ENCODE measurements around the gene SGPP2.
A peak's percentile ranks its signal among the peaks of the same experiment; 100 is the strongest.

The SGPP2 gene

GRCh38 chr2:222561151-222561550 lies 136.8 kb downstream of the SGPP2 start:
- no peak for DNase-seq (ENCODE audit: low read depth, low spot score)
- H3K4me3 ChIP-seq (ENCODE audit: low read depth, low read length) = no peak overlapping the region
- no peak for TF ChIP-seq CTCF (IDR thresholded peaks at IDR 0.05; ENCODE audit: low read depth, low read length)
- in situ Hi-C loops (cut with HindIII; ENCODE audit: low sequenced_read_pairs) = no loop called here

GRCh38 chr2:222561817-222562645 lies 137.7 kb downstream of the SGPP2 start:
- DNase-seq (ENCODE audit: low read depth, low spot score) = peak; percentile 63

GRCh38 chr2:222563106-222563718 lies 138.9 kb downstream of the SGPP2 start:
- in situ Hi-C loops (cut with HindIII; ENCODE audit: low sequenced_read_pairs) = no loop called here
- no peak overlapping the region for H3K4me3 ChIP-seq (ENCODE audit: low read depth, low read length)
- TF ChIP-seq CTCF (IDR thresholded peaks at IDR 0.05; ENCODE audit: low read depth, low read length) = no peak
- DNase-seq (ENCODE audit: low read depth, low spot score) = no peak

More at GRCh38 chr2:222561817-222562645, 137.7 kb downstream of the SGPP2 start:
- H3K4me3 ChIP-seq (ENCODE audit: low read depth, low read length) = no peak overlapping the region
- peak; percentile 80 for TF ChIP-seq CTCF (IDR thresholded peaks at IDR 0.05; ENCODE audit: low read depth, low read length)
- in situ Hi-C loops (cut with HindIII; ENCODE audit: low sequenced_read_pairs) = no loop called here

GRCh38 chr2:222563936-222564335 lies 139.6 kb downstream of the SGPP2 start:
- DNase-seq (ENCODE audit: low read depth, low spot score) = no peak
- H3K4me3 ChIP-seq (ENCODE audit: low read depth, low read length) = no peak overlapping the region
- in situ Hi-C loops (cut with HindIII; ENCODE audit: low sequenced_read_pairs) = no loop called here
- no peak for TF ChIP-seq CTCF (IDR thresholded peaks at IDR 0.05; ENCODE audit: low read depth, low read length)

GRCh38 chr2:222566229-222566628 lies 141.9 kb downstream of the SGPP2 start:
- in situ Hi-C loops (cut with HindIII; ENCODE audit: low sequenced_read_pairs) = no loop called here
- no peak for DNase-seq (ENCODE audit: low read depth, low spot score)
- TF ChIP-seq CTCF (IDR thresholded peaks at IDR 0.05; ENCODE audit: low read depth, low read length) = no peak
- no peak overlapping the region for H3K4me3 ChIP-seq (ENCODE audit: low read depth, low read length)

- no peak overlapping the region for H3K4me3 ChIP-seq (ENCODE audit: low read depth, low read length)
- TF ChIP-seq CTCF (IDR thresholded peaks at IDR 0.05; ENCODE audit: low read depth, low read length) = no peak
- peak; percentile 82 for DNase-seq (ENCODE audit: low read depth, low spot score)
- in situ Hi-C loops (cut with HindIII; ENCODE audit: low sequenced_read_pairs) = no loop called here
Measured at GRCh38 chr2:222568865-222569264, 144.5 kb downstream of the SGPP2 start.
